Endothelial cell of umbilical vein (primary cell): ENCODE results near the gene SIRT3. TPM values are rescaled to one million over a fixed set of nuclear protein-coding genes. Genes with fewer than 3 reads are reported as not detected.

Experiments
- BruUV-seq: library from RNA; stranded (reverse); fragments of 400-500 nt; replicated peaks from 2 replicates; lab custom pipeline; 2021; lab: Mats Ljungman, UMichigan
- CTCF ChIA-PET: fragments of 300-600, 350-600 bp; sonication (Branson Sonifier 250); formaldehyde crosslinking; loops from one replicate; lab custom pipeline; 2021; ENCODE audit warnings: antibody characterized with exemption, inconsistent platforms; lab: Charles Lee
- POLR2A ChIA-PET: fragments of 300-600, 350-600 bp; sonication (Branson Sonifier 250); formaldehyde crosslinking; loops from one replicate; lab custom pipeline; 2021; ENCODE audit warnings: antibody characterized with exemption, inconsistent platforms; lab: Charles Lee
- DNase-seq: peaks from one replicate; pipeline ENCODE4 v3.0.0-alpha.2; 2011; ENCODE audit warnings: low read depth, low spot score
- FAIRE-seq: peaks from 2 replicates; lab custom pipeline; 2011; peaks lifted over from hg19 to GRCh38; lab: Jason Lieb, UNC
- H2AFZ ChIP-seq: 2 replicates; pipeline ENCODE4 v1.6.0; 2012; ENCODE audit warnings: low read depth, low read length, control low read depth, inconsistent platforms
- H3K27ac ChIP-seq: 2 replicates; pipeline ENCODE4 v1.5.1; 2011; ENCODE audit warnings: low read depth, mild to moderate bottlenecking, control low read depth, low read length, moderate library complexity; ENCODE audit not compliant: insufficient read depth
- H3K27me3 ChIP-seq, 2 experiments: 2 replicates each; pipeline versions ENCODE4 v1.6.0 to v1.6.1; 2011; ENCODE audit warnings: low read length in 2 of 2, mixed read lengths in 1 of 2; ENCODE audit not compliant: control insufficient read depth in 2 of 2, insufficient read depth in 2 of 2
- H3K36me3 ChIP-seq, 2 experiments: 2 replicates in 1 of 2; 3 replicates in 1 of 2; pipeline ENCODE4 v1.5.1; 2011; ENCODE audit warnings: low read length in 2 of 2, mild to moderate bottlenecking in 1 of 2, moderate library complexity in 1 of 2; ENCODE audit not compliant: control insufficient read depth in 2 of 2, insufficient read depth in 2 of 2; ENCODE audit errors: extremely low read depth in 1 of 2
- H3K4me1 ChIP-seq: 3 replicates; pipeline ENCODE4 v1.5.1; 2011; ENCODE audit warnings: mild to moderate bottlenecking, low read length; ENCODE audit not compliant: control insufficient read depth, insufficient read depth; ENCODE audit errors: extremely low read depth
- H3K4me2 ChIP-seq: 2 replicates; pipeline ENCODE4 v1.6.1; 2011; ENCODE audit warnings: low read length, control low read depth, mixed read lengths; ENCODE audit not compliant: insufficient read depth
- H3K4me3 ChIP-seq, 3 experiments: fragments of 200-600 bp in 1 of 3; sonication (generic), shearing (Covaris generic) in 1 of 3; replicated peaks in 1 of 3; 2 replicates each; pipeline ENCODE4 v1.5.1; 2011 to 2016; ENCODE audit warnings: control low read depth in 3 of 3, low read length in 3 of 3, mild to moderate bottlenecking in 2 of 3, inconsistent platforms in 1 of 3, low read depth in 1 of 3, moderate library complexity in 1 of 3; ENCODE audit not compliant: insufficient read depth in 1 of 3
- H3K79me2 ChIP-seq: 2 replicates; pipeline ENCODE4 v1.6.0; 2012; ENCODE audit warnings: low read length, inconsistent platforms; ENCODE audit not compliant: control insufficient read depth, insufficient read depth
- H3K9ac ChIP-seq: replicated peaks from 2 replicates; pipeline ENCODE3; 2011; ENCODE audit warnings: low read length, control low read depth; ENCODE audit not compliant: insufficient read depth; ENCODE audit errors: extremely low read depth
- H3K9me1 ChIP-seq: replicated peaks from 3 replicates; pipeline ENCODE4 v1.6.0; 2011; ENCODE audit warnings: mild to moderate bottlenecking, low read length; ENCODE audit not compliant: control insufficient read depth, insufficient read depth; ENCODE audit errors: extremely low read depth
- H3K9me3 ChIP-seq: replicated peaks from 2 replicates; pipeline ENCODE4 v1.5.1; 2012; ENCODE audit warnings: low read length, inconsistent platforms; ENCODE audit not compliant: control insufficient read depth, insufficient read depth
- H4K20me1 ChIP-seq: replicated peaks from 2 replicates; pipeline ENCODE3; 2011; ENCODE audit warnings: mild to moderate bottlenecking, low read length; ENCODE audit not compliant: control insufficient read depth, insufficient read depth; ENCODE audit errors: extremely low read depth
- EZH2 ChIP-seq: IDR thresholded peaks from 2 replicates; pipeline ENCODE4 v1.6.1; 2012; ENCODE audit warnings: borderline replicate concordance, low read depth, mild to moderate bottlenecking, moderate library complexity, low read length, inconsistent platforms; ENCODE audit not compliant: severe bottlenecking
- FOS ChIP-seq: IDR thresholded peaks from 2 replicates; pipeline ENCODE4 v1.6.1; 2011; ENCODE audit warnings: mild to moderate bottlenecking, low read length, moderate library complexity, borderline replicate concordance; ENCODE audit not compliant: insufficient read depth
- GATA2 ChIP-seq: IDR thresholded peaks from 2 replicates; pipeline ENCODE4 v1.7.0; 2011; ENCODE audit warnings: low read depth, mild to moderate bottlenecking, moderate library complexity, mixed read lengths, low read length; ENCODE audit not compliant: insufficient read length, insufficient read depth
- JUN ChIP-seq: IDR thresholded peaks from 2 replicates; pipeline ENCODE4 v1.6.1; 2011; ENCODE audit warnings: borderline replicate concordance, low read depth; ENCODE audit not compliant: insufficient read length, insufficient read depth
- MYC ChIP-seq: IDR thresholded peaks from one replicate; pipeline ENCODE4 v1.6.1; 2011; ENCODE audit warnings: mild to moderate bottlenecking, low read depth, low read length
- POLR2A ChIP-seq: IDR thresholded peaks from 2 replicates; pipeline ENCODE4 v1.6.1; 2012; ENCODE audit warnings: low read depth, mild to moderate bottlenecking, control low read depth, low read length
- POLR2AphosphoS5 ChIP-seq: IDR thresholded peaks from 2 replicates; pipeline ENCODE4 v1.6.1; 2012; ENCODE audit warnings: low read depth, mild to moderate bottlenecking, control low read depth, low read length, moderate library complexity; ENCODE audit not compliant: insufficient read depth
- dilution Hi-C: fragments of 300-500 bp; cut with MboI; formaldehyde crosslinking; loops from one replicate; pipeline ENCODE4 v1.15.0; 2019; ENCODE audit warnings: low sequenced_read_pairs; ENCODE audit not compliant: extremely low pct_ligation_motif_present
- intact Hi-C: fragments of 100-400 bp; cut with micrococcal nuclease; formaldehyde crosslinking; loops from one replicate; pipeline ENCODE4 v1.10.0; 2022
- polyA plus RNA-seq, 4 experiments: library from polyadenylated mRNA; depleted of rRNA in 3 of 4; stranded (reverse) in 3 of 4; unstranded in 1 of 4; fragments of >200 nt; gene quantifications; 2 replicates each; pipeline versions ENCODE4 v1.2.1 to v1.2.3, GENCODE V29; 2011 to 2012; ENCODE audit warnings: missing spikeins in 1 of 4
- total RNA-seq: library from RNA; stranded (reverse); gene quantifications from 2 replicates; pipeline ENCODE4 v1.2.3, GENCODE V29; 2021
- TF ChIP-seq, protein P1 (sequence below): IDR thresholded peaks from 2 replicates; pipeline ENCODE4 v1.6.1; 2011; ENCODE audit not compliant: insufficient read depth, insufficient read length
- TF ChIP-seq, protein P2 (sequence below), 2 donors: IDR thresholded peaks; 1 replicate in 1 of 2; 2 replicates in 1 of 2; pipeline ENCODE4 v1.5.1; 2011; ENCODE audit warnings: low read length in 2 of 2, mild to moderate bottlenecking in 2 of 2, moderate library complexity in 2 of 2, control low read depth in 1 of 2, inconsistent platforms in 1 of 2, low read depth in 1 of 2; ENCODE audit not compliant: insufficient read depth in 1 of 2; ENCODE audit errors: extremely low read depth in 1 of 2

Gene SIRT3
- total and polyA plus RNA-seq, 2 donors (not counting 3 experiments of a cell fraction or from before 2014, with no cell fraction given), result 12.0 to 18.3 TPM

DNA sequence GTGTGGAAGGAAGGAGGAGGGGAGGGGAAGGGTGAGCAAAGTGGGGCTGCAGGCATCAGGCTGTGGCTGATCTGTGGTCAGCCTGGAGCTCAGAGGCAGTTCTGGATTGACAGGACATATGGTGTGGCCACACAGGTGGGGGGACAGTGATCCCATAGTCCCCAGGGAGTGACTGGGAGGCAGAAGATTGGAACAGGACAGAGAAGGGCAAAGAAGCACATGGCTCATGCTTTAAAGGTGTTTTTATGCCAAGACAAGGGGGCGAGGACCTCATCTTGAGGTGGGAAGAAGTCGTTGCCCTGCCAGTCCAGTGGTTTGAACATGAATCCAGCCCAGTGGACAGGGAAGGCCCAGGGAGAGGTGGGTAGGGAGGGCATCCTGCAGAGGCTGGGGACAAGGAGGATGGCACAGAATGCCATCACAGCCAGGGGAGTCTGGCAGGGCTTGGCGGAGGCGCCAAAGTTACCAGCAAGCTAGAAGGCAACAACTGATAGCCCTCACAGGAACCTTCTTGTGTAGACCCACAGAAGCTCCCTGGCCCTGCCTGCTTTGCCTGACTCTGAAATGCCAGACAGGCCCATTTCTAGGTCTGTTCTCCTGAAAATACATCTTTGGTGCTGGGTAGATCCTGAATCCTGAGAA is 32.1 kb downstream of the SIRT3 start:
- H3K9ac ChIP-seq, result no peak overlapping the region
- H3K9me3 ChIP-seq, result no peaks in the 10 kb centered on the region
- no peak overlapping the region for H2AFZ ChIP-seq
- no peaks in the 10 kb centered on the region for H3K9me1 ChIP-seq
- POLR2A ChIA-PET, result no interaction called here
- dilution Hi-C loops, result no loop called here
- no peak overlapping the region for H3K27ac ChIP-seq
- no peak for FAIRE-seq
- H4K20me1 ChIP-seq, result no peaks in the 10 kb centered on the region
- H3K36me3 ChIP-seq, result peaks cover 0 to 18% of the 10 kb centered on the region in 2 experiments
- no peaks in the 10 kb centered on the region for H3K27me3 ChIP-seq
- no TSS peak for BruUV-seq
- intact Hi-C loops, result no loop called here
- no peak overlapping the region for H3K4me2 ChIP-seq
- CTCF ChIA-PET, result interaction anchor here (0.6 kb wide), 1 partner anchor 10 kb away, joined by 3 read pairs; no protein-coding TSS in a partner anchor
- H3K4me3 ChIP-seq, result no peak overlapping the region
- peaks cover 7% of the 10 kb centered on the region for H3K4me1 ChIP-seq
- DNase-seq, result no peak
- peaks cover 24% of the 10 kb centered on the region for H3K79me2 ChIP-seq
- TF ChIP-seq, protein P1, sequence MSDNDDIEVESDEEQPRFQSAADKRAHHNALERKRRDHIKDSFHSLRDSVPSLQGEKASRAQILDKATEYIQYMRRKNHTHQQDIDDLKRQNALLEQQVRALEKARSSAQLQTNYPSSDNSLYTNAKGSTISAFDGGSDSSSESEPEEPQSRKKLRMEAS, result no peak
- no peak for TF ChIP-seq FOS
- no peak for TF ChIP-seq EZH2
- no peak for TF ChIP-seq JUN
- no peak for TF ChIP-seq GATA2
- TF ChIP-seq MYC, result no peak
- TF ChIP-seq POLR2AphosphoS5, result no peak
- TF ChIP-seq, protein P2, sequence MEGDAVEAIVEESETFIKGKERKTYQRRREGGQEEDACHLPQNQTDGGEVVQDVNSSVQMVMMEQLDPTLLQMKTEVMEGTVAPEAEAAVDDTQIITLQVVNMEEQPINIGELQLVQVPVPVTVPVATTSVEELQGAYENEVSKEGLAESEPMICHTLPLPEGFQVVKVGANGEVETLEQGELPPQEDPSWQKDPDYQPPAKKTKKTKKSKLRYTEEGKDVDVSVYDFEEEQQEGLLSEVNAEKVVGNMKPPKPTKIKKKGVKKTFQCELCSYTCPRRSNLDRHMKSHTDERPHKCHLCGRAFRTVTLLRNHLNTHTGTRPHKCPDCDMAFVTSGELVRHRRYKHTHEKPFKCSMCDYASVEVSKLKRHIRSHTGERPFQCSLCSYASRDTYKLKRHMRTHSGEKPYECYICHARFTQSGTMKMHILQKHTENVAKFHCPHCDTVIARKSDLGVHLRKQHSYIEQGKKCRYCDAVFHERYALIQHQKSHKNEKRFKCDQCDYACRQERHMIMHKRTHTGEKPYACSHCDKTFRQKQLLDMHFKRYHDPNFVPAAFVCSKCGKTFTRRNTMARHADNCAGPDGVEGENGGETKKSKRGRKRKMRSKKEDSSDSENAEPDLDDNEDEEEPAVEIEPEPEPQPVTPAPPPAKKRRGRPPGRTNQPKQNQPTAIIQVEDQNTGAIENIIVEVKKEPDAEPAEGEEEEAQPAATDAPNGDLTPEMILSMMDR (IDR thresholded peaks at IDR 0.05; ENCODE audit: extremely low read depth in 1 of 2, insufficient read depth in 1 of 2, low read depth in 1 of 2, low read length in 2 of 2), result no peak
- no peak for TF ChIP-seq POLR2A
